ENCODE data around the gene VAPA.

VAPA gene

DNA sequence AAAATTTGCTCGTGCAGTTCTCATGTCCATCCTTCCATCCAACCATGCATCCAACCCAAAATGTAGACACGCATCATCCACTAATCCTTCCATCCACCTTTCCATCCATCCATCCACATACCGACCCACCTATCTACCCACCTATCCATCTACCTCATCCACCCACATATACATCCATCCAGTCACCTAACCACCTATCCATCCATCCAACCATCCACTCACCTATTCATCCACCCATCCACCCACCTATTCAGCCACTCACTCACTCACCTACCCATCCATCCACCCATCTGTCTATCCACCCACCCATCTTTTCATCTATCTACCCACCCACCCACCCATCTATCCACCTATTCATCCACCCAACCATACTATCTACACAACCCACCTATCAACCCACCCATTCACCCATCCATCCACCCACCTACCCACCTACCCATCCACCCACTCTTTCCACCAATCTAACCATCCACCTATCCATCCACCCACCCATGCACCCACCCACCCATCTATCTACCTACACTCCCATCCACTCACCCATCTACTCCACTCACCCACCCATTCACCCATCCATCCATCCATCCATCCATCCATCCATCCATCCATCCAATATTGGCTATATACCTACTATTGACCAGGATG lies 94.3 kb downstream of the VAPA start:
- no peak for DNase-seq

Data from DMS79 treated with DMSO at 0.1 percent for 48 hours (cell line).